Activated CD4-positive, alpha-beta T cell treated with anti-CD3 and anti-CD28 coated beads, Interleukin-2, amount 50 U/mL, for 24 hours (primary cell): Measurements from ENCODE around the gene SLC25A39.
"Not testable (repeated sequence)": the region's sequence is repeated elsewhere in the genome, so short reads cannot be mapped to it uniquely, and the experiment has no call there.

Experiments
- DNase-seq, 2 donors: peaks; one replicate each; pipeline ENCODE4 v3.0.0-alpha.2; 2020; ENCODE audit warnings: low read depth in 1 of 2, low spot score in 1 of 2

SLC25A39 gene

DNA sequence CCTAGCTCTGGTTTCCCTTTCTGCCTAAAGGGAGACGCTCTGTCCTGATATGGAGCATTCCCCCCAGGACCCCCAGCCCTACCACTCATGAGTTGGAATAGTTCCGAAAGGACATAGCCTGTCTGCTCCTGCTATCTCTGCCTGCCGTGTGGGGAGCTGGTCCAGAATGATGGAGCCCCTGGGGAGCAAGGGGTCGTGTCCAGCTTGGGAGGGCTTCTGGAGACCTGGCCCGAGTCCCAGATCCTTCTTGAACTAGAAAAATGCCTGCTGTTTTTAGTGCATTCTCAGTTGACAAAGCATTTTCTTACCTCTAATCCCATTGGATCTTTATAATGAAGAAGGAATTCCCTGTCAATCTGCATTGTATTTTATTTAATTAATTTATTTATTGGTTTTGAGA lies 11.3 kb upstream of the SLC25A39 start:
- DNase-seq: no peak

DNA sequence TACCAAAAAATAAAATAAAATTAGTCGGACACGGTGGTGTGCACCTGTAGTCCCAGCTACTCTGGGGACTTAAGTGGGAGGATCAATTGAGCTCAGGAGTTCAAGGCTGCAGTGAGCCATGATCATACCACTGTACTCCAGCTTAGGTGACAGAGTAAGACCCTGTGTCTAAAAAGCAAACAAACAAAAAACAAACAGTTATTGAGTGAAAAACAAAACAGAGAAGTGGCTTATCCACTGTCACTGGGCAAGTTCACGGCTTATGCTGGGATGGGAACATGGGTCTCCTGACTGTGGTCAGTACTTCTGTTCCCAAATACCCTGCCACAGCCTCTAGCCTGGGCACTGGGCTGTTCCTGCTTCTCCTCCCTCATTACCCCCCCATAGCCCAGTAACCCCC lies 10.9 kb upstream of the SLC25A39 start:
- no peak for DNase-seq

DNA sequence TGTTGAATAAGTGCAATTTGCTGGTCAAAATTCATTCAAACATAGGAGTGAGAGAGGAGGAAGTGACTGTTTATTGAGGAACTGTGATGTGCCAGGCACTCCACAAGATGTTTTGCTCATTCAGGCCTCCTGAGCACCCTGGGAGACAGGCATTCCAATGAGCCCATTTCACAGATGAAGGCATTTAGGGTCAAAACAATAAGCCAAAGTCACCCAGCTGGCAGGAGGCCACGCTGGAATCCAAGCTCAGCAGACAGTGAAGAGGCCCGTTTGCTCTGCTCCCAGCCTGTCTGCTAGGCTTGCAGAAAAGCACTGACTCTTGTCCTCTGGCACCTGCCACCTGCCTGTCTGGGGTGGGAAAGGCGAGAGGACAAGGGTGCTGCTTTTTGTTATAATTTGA lies 10.1 kb upstream of the SLC25A39 start:
- DNase-seq: no peak

DNA sequence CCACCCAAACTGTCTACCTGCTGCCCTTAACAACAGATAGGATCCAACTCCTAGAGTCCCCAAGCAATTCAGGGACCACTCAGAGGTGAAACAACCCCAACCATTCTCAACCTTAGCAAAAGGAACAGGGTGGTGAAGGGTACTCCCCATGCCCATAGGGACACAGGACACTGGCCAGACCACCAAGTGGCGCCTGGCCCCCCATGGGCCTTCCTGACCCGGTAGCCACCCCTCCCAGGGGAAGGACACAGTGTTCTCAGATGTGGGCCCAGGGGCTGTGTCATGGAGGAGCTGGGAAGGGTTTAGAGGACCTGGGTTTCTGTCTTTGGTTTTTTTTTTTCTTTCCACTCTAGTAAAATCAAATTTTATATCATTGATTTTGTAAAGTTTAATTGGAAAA lies 9.7 kb upstream of the SLC25A39 start:
- no peak for DNase-seq

DNA sequence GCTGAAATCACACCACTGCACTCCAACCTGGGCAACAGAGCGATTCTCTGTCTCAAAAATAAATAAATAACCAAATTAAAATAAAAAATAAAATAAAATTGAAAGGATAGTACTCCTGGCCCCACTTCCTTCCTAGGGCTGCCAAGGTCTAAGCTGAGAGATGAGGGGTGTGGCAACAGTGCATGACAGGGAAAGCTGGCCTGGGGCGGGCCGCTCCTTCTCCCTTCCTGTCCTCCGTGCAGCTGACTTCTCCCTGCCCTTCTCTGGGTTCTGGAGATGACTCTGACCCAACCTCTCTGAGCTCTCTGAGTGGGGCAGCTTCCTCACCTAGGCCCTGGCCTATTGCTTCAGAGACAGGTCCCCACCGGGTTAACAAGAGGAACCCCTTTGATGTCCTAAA lies 8.7 kb upstream of the SLC25A39 start:
- no peak for DNase-seq

DNA sequence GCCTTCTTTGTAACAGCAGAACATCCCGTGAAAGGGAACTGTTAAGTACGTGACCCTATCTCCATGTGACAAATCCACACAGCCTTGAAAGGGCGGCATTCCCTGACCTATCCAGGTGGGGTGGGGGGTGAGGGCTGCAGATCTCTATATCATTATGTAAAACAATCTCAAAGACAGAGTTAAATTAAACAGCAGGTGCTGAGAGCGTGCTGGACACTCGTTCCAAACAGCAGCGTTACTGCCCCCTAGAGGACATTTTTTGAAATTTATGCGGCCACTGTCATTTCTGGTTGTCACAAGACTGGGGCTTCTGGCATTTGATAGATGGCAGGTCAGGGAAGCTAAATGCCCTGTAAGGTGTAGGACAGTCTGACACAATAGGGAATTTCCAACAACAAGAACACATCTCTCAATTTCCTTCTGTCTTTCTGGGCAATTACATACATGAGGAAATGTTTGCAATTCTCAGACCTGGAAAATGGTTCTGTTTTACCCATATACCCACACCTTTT lies 6.7 kb upstream of the SLC25A39 start:
- peak; percentile 39 to 66 for DNase-seq

DNA sequence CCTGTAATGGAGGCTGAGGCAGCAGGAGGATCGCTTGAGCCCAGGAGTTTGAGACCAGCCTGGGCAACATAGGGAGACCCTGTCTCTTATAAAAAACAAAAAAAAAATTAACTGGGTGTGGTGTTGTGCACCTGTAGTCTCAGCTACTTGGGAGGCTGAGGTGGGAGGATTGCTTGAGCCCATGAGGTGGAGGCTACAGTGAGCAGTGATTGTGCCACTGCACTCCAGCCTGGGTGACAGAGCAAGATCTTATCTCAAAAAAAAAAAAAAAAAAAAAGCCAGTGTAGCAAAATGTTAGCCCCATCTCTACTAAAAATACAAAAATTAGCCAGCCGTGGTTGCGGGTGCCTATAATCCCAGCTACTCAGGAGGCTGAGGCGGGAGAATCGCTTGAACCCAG lies 5.6 kb upstream of the SLC25A39 start:
- DNase-seq: not testable (repeated sequence)

DNA sequence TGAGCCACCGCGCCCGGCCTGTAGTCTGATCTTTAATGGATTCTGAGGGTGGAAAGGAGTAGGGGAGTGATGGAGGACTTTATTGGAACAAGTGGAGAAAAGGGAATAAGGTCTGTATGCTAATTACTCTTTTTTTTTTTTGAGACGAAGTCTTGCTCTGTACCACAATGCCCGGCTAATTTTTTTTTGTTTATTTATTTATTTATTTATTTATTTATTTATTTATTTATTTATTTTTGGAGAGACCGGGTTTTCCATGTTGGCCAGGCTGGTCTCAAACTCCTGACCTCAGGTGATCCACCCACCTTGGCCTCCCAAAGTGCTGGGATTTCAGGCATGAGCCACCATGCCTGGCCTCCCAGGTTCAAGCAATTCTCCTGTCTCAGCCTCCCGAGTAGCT lies 4.9 kb upstream of the SLC25A39 start:
- not testable (repeated sequence) for DNase-seq

DNA sequence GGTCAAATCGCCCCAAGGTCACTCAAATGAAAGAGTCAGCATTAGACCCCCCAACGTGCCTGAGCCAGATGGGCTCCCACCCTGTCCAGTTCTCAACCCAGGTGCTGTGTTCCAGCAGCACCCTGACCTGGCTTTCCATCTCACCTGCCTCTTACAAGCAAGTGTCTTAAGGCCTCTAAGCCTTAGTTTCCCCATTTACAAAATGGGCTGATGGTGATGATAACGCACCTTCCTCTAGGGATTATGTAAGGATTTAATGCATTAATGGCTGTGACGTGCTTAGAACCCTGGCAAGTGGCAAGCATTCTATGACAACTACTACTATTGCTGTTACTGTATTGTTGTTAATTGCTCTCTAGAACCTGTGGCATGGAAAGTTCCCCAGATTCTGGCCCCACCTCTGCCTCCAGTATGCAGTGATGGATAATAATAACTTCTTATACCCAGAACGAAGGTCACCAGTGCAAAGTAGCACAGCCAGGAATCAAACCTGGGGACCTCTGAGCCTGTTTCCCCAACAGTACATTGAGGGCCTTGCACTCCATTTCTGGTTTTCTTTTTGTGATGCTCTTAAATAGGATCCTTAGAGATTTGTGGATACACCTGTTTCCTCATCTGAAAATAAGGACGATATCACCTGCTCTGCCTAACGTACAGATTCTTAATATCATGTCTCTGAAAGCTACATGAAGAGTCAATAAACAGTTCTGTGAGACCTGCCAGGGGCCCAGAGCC lies 3.3 kb upstream of the SLC25A39 start:
- no peak for DNase-seq

DNA sequence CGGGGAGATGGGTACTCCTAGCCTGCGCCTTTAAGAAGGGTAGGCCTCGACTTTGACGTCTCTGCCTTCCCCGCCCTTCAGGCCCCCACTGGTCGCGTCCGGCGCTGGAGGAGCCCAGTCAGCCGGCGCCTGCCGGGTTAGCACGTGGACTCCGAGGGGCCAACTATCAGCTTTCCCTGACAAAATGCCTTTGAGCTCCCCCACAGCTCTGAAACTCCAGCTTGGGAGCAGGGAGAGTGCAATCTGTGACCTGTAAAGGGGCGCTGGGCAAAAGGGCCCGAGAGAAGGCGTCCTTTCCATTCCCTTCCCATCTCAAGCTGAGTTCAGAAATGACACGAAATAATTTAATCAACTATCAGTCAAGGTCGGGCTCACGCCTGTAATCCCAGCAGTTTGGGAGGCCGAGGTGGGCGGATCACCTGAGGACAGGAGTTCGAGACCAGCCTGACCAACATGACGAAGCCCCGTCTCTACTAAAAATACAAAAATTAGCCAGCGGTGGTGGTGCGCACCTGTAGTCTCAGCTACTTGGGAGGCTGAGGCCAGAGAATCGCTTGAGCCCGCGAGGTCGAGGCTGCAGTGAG lies 2.3 kb upstream of the SLC25A39 start:
- peak; percentile 73 to 88 for DNase-seq

DNA sequence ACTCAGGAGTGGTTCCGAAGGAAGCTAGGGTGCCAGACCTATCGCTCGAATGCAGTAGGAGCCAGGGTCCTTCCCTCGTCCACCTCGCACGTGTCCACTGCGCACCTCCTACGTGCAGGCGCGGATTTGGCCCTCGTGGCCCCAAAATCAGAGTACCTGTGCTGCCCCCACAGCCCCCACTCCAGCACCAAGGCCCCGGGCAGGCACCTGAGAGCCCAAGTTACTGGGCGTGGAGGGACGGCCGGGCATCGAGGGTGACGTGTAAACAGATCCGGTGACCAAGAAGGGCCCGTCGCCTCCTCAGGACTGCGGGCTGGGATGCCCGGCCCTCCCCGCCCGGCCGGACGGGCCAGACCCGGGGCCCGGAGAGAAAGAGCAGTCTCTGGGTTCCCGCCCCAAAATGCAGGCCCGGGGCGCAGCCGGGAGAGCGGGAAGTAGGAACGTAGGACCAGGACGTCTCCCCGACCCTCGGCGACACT lies 492 bp downstream of the SLC25A39 start:
- DNase-seq: no peak

DNA sequence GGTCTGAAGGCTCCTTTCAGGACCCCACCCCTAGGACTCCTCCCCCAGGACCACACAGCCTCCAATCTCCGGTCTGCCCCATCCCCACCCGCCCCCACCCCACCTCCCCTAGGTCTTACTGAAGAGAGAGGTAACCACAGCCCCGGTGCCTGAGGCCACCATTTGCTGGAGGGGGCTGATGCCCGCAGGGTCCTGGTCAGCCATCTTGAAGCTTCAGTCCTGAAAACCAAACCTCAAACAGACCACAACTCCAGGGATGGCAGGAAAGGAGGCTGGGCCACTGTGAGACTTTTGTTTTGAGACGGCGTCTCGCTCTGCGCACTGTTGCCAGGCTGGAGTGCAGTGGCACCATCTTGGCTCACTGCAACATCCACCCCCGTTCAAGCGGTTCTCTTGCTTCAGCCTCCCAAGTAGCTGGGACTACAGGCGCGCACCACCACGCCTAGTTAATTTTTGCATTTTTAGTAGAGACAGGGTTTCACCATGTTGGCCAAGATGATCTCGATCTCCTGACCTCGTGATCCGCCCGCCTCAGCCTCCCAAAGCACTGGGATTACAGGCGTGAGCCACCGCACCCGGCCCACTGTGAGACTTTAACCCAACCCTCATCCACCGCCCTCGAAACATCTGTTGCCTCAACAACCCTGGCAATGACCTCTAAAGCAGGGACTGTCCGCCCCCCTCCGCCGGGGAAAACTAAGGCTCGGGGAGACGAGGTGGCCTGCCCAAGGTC lies 1.1 kb downstream of the SLC25A39 start:
- DNase-seq: no peak

DNA sequence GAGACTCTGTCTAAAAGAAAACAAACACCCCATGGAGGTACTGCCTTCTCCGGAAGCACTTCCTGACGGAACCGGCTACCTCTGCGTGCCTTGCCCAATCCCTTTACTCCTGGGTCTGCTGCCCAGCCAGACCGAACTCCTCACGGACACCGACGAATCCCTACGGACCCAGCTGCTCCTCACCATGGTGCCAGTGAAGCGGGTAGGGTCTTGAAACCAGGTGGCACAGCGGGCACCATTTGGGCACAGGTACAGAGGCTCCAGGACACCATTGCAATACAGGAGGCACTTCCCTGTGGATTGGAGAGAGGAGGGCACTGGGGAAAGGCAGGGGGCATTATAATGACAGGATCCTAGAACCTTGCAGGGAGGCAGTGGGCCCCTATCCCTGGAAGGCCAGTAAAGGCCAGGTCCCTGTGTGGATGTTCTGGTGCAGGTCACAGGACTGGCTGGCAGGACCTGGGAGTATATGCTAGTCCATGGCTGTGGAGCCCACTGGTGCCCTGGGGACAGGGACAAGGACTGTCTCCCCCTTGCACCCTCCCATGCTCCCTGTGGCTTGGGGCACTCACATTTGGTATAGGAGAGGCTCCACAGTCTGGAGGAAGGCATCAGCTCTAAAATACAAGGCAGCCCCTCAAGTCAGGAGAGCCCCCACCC lies 2.3 kb downstream of the SLC25A39 start:
- no peak for DNase-seq

DNA sequence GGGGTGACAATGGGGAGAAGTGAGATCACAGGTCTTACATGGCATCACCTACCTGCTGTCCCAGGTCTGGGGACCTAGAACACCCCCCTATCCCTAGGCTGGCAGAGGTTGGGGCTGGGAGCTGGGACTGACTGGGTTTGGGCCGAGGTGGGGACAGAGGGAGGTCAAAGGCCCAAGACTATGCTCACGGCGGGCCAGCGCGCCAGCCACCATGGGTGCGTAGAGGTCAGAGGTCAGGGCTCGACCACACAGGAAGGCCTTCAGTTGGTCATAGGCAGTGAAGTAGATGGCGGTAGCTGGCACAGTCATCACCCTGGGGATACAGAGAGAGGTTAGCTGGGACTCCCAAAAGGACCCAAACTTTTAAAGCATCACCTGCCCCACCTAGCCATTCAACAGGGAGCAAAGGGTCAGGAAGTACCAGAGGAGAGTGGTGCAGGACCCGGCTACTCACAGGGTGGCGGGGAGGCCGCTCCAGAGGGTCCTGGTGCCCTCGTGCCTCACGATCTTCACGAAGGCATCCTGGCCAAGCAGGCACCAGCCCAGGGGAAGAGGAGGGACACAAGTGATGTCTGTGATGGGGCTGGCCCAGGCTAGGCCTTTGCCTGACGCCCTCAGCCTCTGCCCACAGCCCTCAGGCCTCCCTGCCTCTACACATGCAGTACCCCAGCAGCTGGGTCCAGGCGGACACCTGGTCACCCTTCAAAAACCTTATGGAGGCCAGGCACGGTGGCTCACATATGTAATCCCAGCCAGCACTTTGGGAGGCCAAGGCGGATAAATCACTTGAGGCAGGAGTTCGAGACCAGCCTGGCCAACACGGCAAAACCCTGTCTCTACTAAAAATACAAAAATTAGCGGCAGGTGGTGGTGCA lies 3.1 kb downstream of the SLC25A39 start:
- DNase-seq: no peak

DNA sequence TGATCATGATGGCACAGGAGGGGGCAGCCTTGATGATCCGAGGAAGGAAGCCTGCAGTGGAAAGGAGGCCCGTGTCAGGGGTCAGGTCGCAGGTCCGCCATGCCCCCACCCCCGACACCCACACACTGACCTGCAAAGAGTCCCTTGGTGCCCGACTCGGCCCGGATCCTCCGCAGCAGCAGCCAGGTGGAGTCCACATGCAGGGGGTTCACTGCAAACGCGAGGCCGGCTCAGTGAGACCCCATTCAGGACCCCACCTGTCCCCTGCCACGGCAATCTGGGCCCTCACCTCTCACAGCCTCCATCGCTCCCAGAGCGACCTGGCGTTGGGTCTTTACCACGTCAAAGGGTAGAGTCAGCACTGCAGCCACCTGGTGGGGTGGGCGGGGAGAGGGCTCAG lies 4.6 kb downstream of the SLC25A39 start:
- DNase-seq: no peak

DNA sequence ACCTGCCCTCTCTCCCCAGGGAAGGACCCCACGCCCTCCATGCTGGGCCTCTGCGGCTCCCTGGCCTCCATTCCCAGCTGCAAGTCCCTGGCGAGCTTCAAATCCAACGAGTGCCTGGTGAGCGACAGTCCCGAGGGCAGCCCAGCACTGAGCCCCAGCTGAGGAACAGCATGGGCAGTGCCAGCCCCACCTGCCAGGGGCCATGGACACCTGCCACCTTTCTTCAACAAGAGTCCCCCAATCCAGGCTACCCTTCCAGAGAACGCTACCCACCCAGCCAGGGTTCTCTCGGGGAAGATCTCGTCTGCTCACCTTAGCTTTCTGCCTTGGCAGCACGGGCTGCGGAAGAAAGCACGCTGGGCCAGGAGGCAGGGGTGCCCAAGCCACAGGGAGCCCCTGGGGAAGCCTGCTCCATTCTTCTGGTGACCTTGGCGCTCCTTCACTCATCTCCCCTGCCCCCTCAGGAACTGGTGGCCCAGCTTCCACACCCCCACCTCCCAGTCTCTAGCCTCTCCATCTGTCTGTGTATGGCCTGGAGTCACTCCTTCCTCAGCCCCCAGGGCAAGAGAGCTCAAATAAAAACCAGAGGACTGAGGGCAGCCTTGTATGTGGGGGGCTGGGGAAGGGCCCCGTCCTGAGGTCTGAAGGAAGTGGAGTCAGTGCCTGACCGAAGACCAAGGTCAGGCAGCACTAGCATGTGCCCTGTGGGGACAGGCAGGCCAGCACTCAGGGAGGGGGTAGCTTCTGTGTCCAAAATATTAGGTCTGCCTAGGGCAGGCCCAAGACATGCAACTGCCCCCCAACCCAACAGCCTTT lies 6.3 kb downstream of the SLC25A39 start:
- no peak for DNase-seq

DNA sequence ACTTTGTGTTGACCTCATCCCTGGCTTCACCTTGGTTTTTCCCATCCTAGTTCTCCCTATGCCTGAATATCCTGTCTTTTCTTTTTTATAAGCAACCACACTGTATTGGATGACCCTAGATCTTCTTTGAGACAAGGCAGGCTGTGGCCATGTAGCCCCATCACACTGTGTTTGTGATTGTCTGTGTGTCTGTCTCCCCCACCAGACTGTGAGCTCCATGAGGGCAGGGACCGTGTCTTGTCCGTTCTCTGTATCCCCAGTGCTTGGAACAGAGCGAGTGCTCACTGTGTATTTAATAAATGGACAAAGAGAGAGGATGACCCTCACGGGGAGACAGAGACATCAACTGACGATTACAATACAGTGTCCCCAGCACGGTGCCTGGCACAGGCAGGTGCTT lies 7.1 kb downstream of the SLC25A39 start:
- DNase-seq: no peak

DNA sequence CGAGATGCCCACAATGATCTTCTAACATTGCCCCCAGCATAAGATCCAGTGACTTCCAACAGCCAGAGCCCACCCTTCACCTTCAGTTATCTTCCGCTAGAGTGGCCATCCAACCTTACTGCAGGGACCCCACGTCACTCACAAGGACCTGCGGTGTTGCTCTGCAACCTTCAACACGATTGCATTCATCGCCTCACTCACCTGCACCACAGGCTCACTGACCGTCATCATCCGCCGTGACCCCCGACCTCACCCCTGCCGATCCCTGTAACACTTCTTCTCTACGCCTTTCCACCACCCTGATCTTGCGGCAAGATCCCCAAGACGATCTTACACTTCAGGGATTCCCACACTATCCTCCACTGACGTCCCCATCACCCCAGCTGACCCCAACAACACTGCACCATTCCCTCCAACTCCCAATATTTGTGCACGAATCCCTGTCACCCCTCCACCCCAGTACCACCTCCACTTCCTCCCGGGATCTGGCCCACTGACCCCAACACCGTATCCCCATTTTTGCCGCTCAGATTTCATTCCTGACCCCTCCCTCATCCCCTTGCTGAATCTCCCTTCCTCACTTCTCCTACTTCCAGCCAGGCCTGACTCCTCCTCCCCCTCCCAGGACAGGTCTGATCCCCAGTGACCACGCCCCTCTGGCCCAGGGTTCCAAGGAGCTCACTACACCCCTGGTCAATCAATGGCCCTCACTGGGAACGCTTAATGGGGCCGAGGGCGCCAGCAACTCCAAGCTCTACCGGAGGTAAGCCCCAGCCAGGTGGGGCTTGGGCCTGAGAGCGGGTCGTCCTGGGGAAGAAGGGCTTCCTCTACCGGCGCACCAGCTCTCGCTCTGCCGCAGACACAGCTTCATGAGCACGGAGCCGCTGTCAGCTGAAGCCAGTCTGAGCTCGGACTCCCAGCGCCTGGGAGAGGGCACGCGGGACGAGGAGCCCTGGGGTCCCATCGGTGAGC lies 8.6 kb downstream of the SLC25A39 start:
- no peak for DNase-seq
